WTC11 (cell line): ENCODE results near the gene GRAMD4.

Source experiments
- AR ChIP-seq: fragments of 250-450 bp; sonication (Bioruptor Pico); IDR thresholded peaks from 2 replicates; pipeline ENCODE4 v1.9.0; 2021; ENCODE audit warnings: mild to moderate bottlenecking
- ATF2 ChIP-seq: sonication (generic); formaldehyde crosslinking; IDR thresholded peaks from 2 replicates; pipeline ENCODE4 v1.8.1; 2022; ENCODE audit warnings: low read depth, missing genetic modification reagents, borderline replicate concordance
- ATF3 ChIP-seq: sonication (generic); formaldehyde crosslinking; conservative IDR thresholded peaks from 2 replicates; pipeline ENCODE4 v1.8.1; 2022; ENCODE audit warnings: mild to moderate bottlenecking, missing genetic modification reagents
- CTCF ChIP-seq: fragments of 200-600 bp; IDR thresholded peaks from 2 replicates; pipeline ENCODE4 v1.8.0; 2022; ENCODE audit warnings: antibody characterized with exemption
- HMGA2 ChIP-seq: fragments of 250-450 bp; sonication (Bioruptor Pico); IDR thresholded peaks from 2 replicates; pipeline ENCODE4 v1.4.0; 2021; ENCODE audit warnings: mild to moderate bottlenecking, moderate library complexity
- HMGXB4 ChIP-seq: sonication (generic); formaldehyde crosslinking; IDR thresholded peaks from 2 replicates; pipeline ENCODE4 v1.8.1; 2023; ENCODE audit warnings: mild to moderate bottlenecking, moderate library complexity, missing genetic modification reagents
- NFE2L1 ChIP-seq: sonication (generic); formaldehyde crosslinking; IDR thresholded peaks from 2 replicates; pipeline ENCODE4 v1.8.1; 2023; ENCODE audit warnings: missing genetic modification reagents
- NFYB ChIP-seq: sonication (generic); formaldehyde crosslinking; conservative IDR thresholded peaks from 2 replicates; pipeline ENCODE4 v1.8.0; 2022; ENCODE audit warnings: low read depth, missing genetic modification reagents
- ZNF317 ChIP-seq: sonication (generic); formaldehyde crosslinking; IDR thresholded peaks from 2 replicates; pipeline ENCODE4 v1.8.1; 2023; ENCODE audit warnings: low read depth, mild to moderate bottlenecking, moderate library complexity, missing genetic modification reagents, borderline replicate concordance
- ZNF416 ChIP-seq: fragments of 250-450 bp; sonication (Bioruptor Pico); IDR thresholded peaks from 2 replicates; pipeline ENCODE4 v1.9.0; 2021; ENCODE audit warnings: mild to moderate bottlenecking, inconsistent platforms

GRCh38 chr22:46695346-46696228 lies 75.4 kb downstream of the GRAMD4 start:
- TF ChIP-seq NFE2L1 (no peak), CTCF (no peak), ATF2 (CRISPR knock-in tag) (no peak), AR (CRISPR knock-in tag) (no peak), ZNF416 (CRISPR knock-in tag) (no peak), ATF3 (CRISPR knock-in tag) (no peak), NFYB (CRISPR knock-in tag) (no peak), HMGXB4 (CRISPR knock-in tag) (no peak), HMGA2 (CRISPR knock-in tag) (no peak), ZNF317 (CRISPR knock-in tag) (no peak)
